ENCODE measurements around the gene MEGF9. TPM values are rescaled to one million over a fixed set of nuclear protein-coding genes. Genes with fewer than 3 reads are reported as not detected.

Gene MEGF9
- total and polyA plus RNA-seq, 2 of the 13 experiments (the other 11 are each of a cell fraction or from before 2014, with no cell fraction given) = 3.1 to 3.3 TPM

DNA sequence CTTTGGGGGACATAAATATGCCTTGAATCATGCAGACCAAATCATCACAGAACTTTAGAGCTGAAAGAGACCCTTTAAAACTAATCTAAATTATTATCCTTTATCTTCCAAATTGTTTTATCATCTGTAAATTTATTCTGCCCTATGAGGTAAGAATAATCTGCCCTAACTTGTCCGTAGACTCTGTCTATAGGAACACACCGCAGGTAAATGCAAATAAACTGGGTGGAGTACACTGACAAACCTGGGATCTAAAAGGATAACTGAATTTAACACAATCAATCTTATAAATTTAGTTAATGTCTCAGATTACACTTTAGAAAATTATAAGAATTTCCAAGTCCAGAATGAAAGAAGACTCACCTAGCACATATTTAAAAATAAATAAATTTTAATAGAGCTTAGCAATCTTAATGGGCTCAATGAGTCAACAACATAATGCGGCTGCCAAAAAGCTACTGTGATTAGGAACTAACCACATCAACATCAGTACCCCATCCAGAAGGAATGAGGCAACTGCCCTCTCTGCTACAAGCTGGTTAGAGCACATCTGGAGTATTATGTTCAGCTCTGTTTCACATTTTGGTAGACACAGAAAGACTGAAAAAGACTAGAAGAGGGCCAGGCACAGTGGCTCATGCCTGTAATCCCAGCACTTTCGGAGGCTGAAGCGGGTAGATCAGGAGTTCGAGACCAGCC, 5.6 kb downstream of the MEGF9 start:
- CTCF ChIA-PET (ENCODE audit: low intra/inter-chr PET ratio, low total read pairs) = no interaction called here
- Histone ChIP-seq H3K36me3 (replicated peaks in 1 of 2; ENCODE audit: control insufficient read depth in 1 of 2, insufficient read depth in 2 of 2, low read length in 2 of 2) (no peaks in the 10 kb centered on the region), H3K27me3 (ENCODE audit: control insufficient read depth in 1 of 2, insufficient read depth in 2 of 2, low read length in 2 of 2) (no peaks in the 10 kb centered on the region), H3K4me1 (ENCODE audit: insufficient read depth, low read length) (peaks cover 56% of the 10 kb centered on the region), H4K20me1 (ENCODE audit: insufficient read depth, low read length) (no peaks in the 10 kb centered on the region), H3K27ac (ENCODE audit: extremely low read length, insufficient read depth, low read length) (no peak overlapping the region), H3K9me3 (ENCODE audit: low read length) (no peaks in the 10 kb centered on the region), H2AFZ (ENCODE audit: low read length) (no peak overlapping the region), H3K4me2 (ENCODE audit: low read depth, low read length) (no peak overlapping the region), H3K4me3 (replicated peaks in 1 of 3; ENCODE audit: insufficient read depth in 1 of 3, low read depth in 2 of 3, low read length in 3 of 3) (no peak overlapping the region), H3K79me2 (ENCODE audit: insufficient read depth, low read length) (peaks cover 34% of the 10 kb centered on the region), H3K9ac (ENCODE audit: insufficient read depth, low read depth, low read length) (no peak overlapping the region)
- BruUV-seq (replicated peaks) = no TSS peak
- no peak for TF ChIP-seq ZNF572 (CRISPR knock-in tag; IDR thresholded peaks at IDR 0.05)
- no peak for TF ChIP-seq ZNF430 (CRISPR knock-in tag; IDR thresholded peaks at IDR 0.05)
- TF ChIP-seq RBM39 (IDR thresholded peaks at IDR 0.05; ENCODE audit: low read depth, low read length, poor library complexity, severe bottlenecking) = no peak
- no peak for TF ChIP-seq CENPT (CRISPR knock-in tag; IDR thresholded peaks at IDR 0.05; ENCODE audit: low read depth)
- no peak for TF ChIP-seq ZSCAN31 (CRISPR knock-in tag; IDR thresholded peaks at IDR 0.05; ENCODE audit: low read depth)
- TF ChIP-seq EP300 (IDR thresholded peaks at IDR 0.05; ENCODE audit: low read depth in 2 of 2, low read length in 2 of 2) = no peak
- TF ChIP-seq EP300 (CRISPR knock-in tag; IDR thresholded peaks at IDR 0.05; ENCODE audit: borderline replicate concordance) = no peak
- TF ChIP-seq, protein P1, sequence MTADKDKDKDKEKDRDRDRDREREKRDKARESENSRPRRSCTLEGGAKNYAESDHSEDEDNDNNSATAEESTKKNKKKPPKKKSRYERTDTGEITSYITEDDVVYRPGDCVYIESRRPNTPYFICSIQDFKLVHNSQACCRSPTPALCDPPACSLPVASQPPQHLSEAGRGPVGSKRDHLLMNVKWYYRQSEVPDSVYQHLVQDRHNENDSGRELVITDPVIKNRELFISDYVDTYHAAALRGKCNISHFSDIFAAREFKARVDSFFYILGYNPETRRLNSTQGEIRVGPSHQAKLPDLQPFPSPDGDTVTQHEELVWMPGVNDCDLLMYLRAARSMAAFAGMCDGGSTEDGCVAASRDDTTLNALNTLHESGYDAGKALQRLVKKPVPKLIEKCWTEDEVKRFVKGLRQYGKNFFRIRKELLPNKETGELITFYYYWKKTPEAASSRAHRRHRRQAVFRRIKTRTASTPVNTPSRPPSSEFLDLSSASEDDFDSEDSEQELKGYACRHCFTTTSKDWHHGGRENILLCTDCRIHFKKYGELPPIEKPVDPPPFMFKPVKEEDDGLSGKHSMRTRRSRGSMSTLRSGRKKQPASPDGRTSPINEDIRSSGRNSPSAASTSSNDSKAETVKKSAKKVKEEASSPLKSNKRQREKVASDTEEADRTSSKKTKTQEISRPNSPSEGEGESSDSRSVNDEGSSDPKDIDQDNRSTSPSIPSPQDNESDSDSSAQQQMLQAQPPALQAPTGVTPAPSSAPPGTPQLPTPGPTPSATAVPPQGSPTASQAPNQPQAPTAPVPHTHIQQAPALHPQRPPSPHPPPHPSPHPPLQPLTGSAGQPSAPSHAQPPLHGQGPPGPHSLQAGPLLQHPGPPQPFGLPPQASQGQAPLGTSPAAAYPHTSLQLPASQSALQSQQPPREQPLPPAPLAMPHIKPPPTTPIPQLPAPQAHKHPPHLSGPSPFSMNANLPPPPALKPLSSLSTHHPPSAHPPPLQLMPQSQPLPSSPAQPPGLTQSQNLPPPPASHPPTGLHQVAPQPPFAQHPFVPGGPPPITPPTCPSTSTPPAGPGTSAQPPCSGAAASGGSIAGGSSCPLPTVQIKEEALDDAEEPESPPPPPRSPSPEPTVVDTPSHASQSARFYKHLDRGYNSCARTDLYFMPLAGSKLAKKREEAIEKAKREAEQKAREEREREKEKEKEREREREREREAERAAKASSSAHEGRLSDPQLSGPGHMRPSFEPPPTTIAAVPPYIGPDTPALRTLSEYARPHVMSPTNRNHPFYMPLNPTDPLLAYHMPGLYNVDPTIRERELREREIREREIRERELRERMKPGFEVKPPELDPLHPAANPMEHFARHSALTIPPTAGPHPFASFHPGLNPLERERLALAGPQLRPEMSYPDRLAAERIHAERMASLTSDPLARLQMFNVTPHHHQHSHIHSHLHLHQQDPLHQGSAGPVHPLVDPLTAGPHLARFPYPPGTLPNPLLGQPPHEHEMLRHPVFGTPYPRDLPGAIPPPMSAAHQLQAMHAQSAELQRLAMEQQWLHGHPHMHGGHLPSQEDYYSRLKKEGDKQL (CRISPR knock-in tag; IDR thresholded peaks at IDR 0.05; ENCODE audit: low read depth) = no peak
- no peak for TF ChIP-seq ZNF878 (CRISPR knock-in tag; IDR thresholded peaks at IDR 0.05)
- no peak for TF ChIP-seq ZNF713 (CRISPR knock-in tag; IDR thresholded peaks at IDR 0.05)
- TF ChIP-seq RBM22 (optimal IDR thresholded peaks at IDR 0.05; ENCODE audit: low read length) = no peak
- TF ChIP-seq ZSCAN30 (CRISPR knock-in tag; IDR thresholded peaks at IDR 0.05) = no peak
- TF ChIP-seq ZC3H13 (CRISPR knock-in tag; IDR thresholded peaks at IDR 0.05) = no peak
- no peak for TF ChIP-seq NCOA1 (CRISPR knock-in tag; IDR thresholded peaks at IDR 0.05)
- TF ChIP-seq, protein P2, sequence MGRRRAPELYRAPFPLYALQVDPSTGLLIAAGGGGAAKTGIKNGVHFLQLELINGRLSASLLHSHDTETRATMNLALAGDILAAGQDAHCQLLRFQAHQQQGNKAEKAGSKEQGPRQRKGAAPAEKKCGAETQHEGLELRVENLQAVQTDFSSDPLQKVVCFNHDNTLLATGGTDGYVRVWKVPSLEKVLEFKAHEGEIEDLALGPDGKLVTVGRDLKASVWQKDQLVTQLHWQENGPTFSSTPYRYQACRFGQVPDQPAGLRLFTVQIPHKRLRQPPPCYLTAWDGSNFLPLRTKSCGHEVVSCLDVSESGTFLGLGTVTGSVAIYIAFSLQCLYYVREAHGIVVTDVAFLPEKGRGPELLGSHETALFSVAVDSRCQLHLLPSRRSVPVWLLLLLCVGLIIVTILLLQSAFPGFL (CRISPR knock-in tag; IDR thresholded peaks at IDR 0.05) = no peak
- no peak for TF ChIP-seq HNRNPL (IDR thresholded peaks at IDR 0.05; ENCODE audit: low read depth, low read length)
- TF ChIP-seq CENPX (CRISPR knock-in tag; IDR thresholded peaks at IDR 0.05) = no peak
- no peak for TF ChIP-seq ZNF674 (CRISPR knock-in tag; IDR thresholded peaks at IDR 0.05; ENCODE audit: low read depth)
- TF ChIP-seq SMAD3 (CRISPR knock-in tag; IDR thresholded peaks at IDR 0.05) = no peak
- ATAC-seq (no peak), FAIRE-seq (no peak), DNase-seq (ENCODE audit: low spot score) (no peak)
- intact Hi-C loops (cut with micrococcal nuclease; ENCODE audit: unreplicated experiment) = no loop called here
- POLR2A ChIA-PET = no interaction called here
- WGBS (ENCODE audit: low lambda C conversion rate) = 96% methylated on average over 6 of the region's 6 CpGs
- in situ Hi-C loops (cut with HindIII; ENCODE audit: extremely low pct_ligation_motif_present, low pct_unique_long_range_greater_than_20kb) = no loop called here
